Karpas-422 (cell line): ENCODE measurements around the gene SMNDC1. TPM values are rescaled to one million over a fixed set of nuclear protein-coding genes. Genes with fewer than 3 reads are reported as not detected.

ENCODE experiments used
- DNase-seq: peaks from one replicate; pipeline ENCODE4 v3.0.0-alpha.2; 2015
- H2AFZ ChIP-seq: fragments of 200-600 bp; sonication (generic); 2 replicates; pipeline ENCODE4 v1.6.1; 2014; ENCODE audit warnings: antibody characterized with exemption, low read length, mixed read lengths
- H3K27ac ChIP-seq: fragments of 200-600 bp; sonication (generic); 2 replicates; pipeline ENCODE4 v1.5.1; 2014; ENCODE audit warnings: mild to moderate bottlenecking, low read length, moderate library complexity
- H3K27me3 ChIP-seq: fragments of 200-600 bp; sonication (generic); 2 replicates; pipeline ENCODE4 v1.6.1; 2014; ENCODE audit warnings: low read length, mixed read lengths
- H3K36me3 ChIP-seq: fragments of 200-600 bp; sonication (generic); 2 replicates; pipeline ENCODE4 v1.6.1; 2014; ENCODE audit warnings: low read length, mixed read lengths; ENCODE audit not compliant: insufficient read depth
- H3K4me1 ChIP-seq: fragments of 200-600 bp; sonication (generic); 2 replicates; pipeline ENCODE4 v1.6.1; 2014; ENCODE audit warnings: mild to moderate bottlenecking, low read length, mixed read lengths
- H3K4me2 ChIP-seq: fragments of 200-600 bp; sonication (generic); 2 replicates; pipeline ENCODE4 v1.6.1; 2014; ENCODE audit warnings: low read length, low read depth, mild to moderate bottlenecking; ENCODE audit not compliant: poor library complexity, severe bottlenecking
- H3K4me3 ChIP-seq: fragments of 200-600 bp; sonication (generic); 2 replicates; pipeline ENCODE4 v1.5.1; 2014; ENCODE audit warnings: mild to moderate bottlenecking, antibody characterized with exemption, low read length, mixed read lengths
- H3K79me2 ChIP-seq: fragments of 200-600 bp; sonication (generic); 2 replicates; pipeline ENCODE4 v1.6.1; 2014; ENCODE audit warnings: mild to moderate bottlenecking, low read length, mixed read lengths
- H3K9ac ChIP-seq: fragments of 200-600 bp; sonication (generic); 2 replicates; pipeline ENCODE4 v1.6.0; 2014; ENCODE audit warnings: low read length
- H3K9me2 ChIP-seq: fragments of 200-600 bp; sonication (generic), shearing (Covaris generic); replicated peaks from 2 replicates; pipeline ENCODE4 v1.6.0; 2014; ENCODE audit warnings: mild to moderate bottlenecking, low read length, moderate library complexity; ENCODE audit not compliant: insufficient read depth
- H3K9me3 ChIP-seq: fragments of 300-700, 200-600 bp; sonication (generic); 2 replicates; pipeline ENCODE4 v1.6.1; 2014; ENCODE audit warnings: low read length, mixed read lengths
- H4K20me1 ChIP-seq: fragments of 200-600 bp; sonication (generic); 2 replicates; pipeline ENCODE4 v1.6.1; 2014; ENCODE audit warnings: mild to moderate bottlenecking, antibody characterized with exemption, low read length, low read depth; ENCODE audit not compliant: insufficient read depth
- total RNA-seq: library from RNA; depleted of rRNA; stranded (reverse); fragments of >200 nt; shearing (Covaris generic); gene quantifications from 2 replicates; pipeline ENCODE4 v1.2.3, GENCODE V29; 2014; ENCODE audit warnings: low replicate concordance

SMNDC1 gene
- total RNA-seq, 1 experiment from 2014 or later = 26.1 TPM

DNA sequence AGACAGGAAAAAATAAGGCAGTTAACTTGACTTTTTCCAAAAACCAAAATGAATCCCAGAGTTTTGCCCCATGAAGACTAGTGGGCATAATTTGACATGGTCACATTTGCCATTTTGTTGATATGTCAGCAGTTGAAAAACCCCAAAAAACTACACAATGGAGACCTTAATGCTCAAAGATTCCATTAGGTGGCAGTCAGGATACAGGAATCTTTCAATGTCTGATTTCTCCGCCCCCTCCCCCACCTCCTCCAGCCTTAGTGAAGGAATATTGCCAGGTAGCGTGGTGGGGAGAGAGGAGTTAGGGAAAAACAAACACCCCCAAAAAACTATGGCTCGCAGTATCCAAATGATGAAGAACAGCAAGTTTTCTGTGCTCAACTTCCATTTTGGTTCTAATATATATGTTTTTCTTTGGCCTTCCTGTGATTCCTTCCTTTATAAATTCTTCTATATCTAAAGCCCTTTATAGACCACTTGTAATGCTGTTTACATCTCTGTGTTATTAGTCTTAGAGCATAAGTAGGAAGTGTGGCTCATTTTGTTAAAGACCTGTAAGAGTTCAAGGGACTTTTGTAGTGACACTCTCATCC, 6.7 kb upstream of the SMNDC1 start:
- H3K79me2 ChIP-seq = no peaks in the 10 kb centered on the region
- no peak overlapping the region for H3K4me2 ChIP-seq
- H3K9me3 ChIP-seq = no peaks in the 10 kb centered on the region
- H4K20me1 ChIP-seq = no peaks in the 10 kb centered on the region
- no peak overlapping the region for H3K27ac ChIP-seq
- peaks cover 22% of the 10 kb centered on the region for H3K4me1 ChIP-seq
- no peaks in the 10 kb centered on the region for H3K27me3 ChIP-seq
- no peaks in the 10 kb centered on the region for H3K9me2 ChIP-seq
- H3K9ac ChIP-seq = no peak overlapping the region
- no peak overlapping the region for H2AFZ ChIP-seq
- H3K36me3 ChIP-seq = no peaks in the 10 kb centered on the region
- DNase-seq = peak; percentile 83
- no peak overlapping the region for H3K4me3 ChIP-seq

DNA sequence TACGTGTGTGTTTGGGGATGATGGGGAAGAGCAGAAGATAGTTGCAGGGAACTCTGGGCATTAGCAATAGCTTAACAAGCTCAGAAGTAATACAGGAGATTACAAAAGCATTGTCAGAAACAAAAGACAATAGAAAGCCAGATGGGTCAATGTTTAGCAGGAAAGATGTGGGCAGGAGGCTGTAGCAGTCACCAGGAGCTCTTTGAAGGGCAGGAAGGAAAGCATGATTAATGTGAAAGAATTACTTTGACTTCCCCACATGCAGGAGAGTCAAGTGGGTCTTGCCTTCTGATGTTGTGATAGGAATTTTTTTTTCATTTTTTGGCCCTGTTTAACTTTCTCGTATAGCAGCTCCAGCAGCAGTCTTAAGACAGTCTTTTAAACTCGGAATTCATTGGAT, 6.0 kb upstream of the SMNDC1 start:
- H3K9ac ChIP-seq = no peak overlapping the region
- peaks cover 28% of the 10 kb centered on the region for H3K4me1 ChIP-seq
- H3K4me3 ChIP-seq = no peak overlapping the region
- no peaks in the 10 kb centered on the region for H3K9me2 ChIP-seq
- H4K20me1 ChIP-seq = no peaks in the 10 kb centered on the region
- no peaks in the 10 kb centered on the region for H3K27me3 ChIP-seq
- no peak for DNase-seq
- no peaks in the 10 kb centered on the region for H3K9me3 ChIP-seq
- no peak overlapping the region for H3K27ac ChIP-seq
- no peaks in the 10 kb centered on the region for H3K36me3 ChIP-seq
- no peak overlapping the region for H2AFZ ChIP-seq
- H3K79me2 ChIP-seq = no peaks in the 10 kb centered on the region
- H3K4me2 ChIP-seq = no peak overlapping the region

DNA sequence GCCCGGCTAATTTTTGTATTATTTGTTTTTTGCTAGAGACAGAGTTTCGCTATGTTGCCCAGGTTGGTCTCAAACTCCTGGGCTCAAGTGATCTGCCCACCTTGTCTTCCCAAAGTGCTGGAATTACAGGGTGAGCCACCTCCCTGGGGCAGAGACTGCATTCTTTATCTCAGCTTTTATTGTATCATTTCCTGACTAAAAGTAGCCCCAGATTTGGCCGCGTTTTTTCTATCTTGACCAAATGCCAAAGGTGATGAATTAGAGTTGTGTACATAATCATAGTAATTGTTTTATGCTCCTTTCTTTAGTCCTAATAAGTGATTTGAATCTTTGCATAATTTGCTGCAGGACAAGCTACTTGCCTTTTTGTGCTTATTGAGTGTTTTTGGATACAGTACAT, 3.1 kb upstream of the SMNDC1 start:
- H3K9me2 ChIP-seq = no peaks in the 10 kb centered on the region

DNA sequence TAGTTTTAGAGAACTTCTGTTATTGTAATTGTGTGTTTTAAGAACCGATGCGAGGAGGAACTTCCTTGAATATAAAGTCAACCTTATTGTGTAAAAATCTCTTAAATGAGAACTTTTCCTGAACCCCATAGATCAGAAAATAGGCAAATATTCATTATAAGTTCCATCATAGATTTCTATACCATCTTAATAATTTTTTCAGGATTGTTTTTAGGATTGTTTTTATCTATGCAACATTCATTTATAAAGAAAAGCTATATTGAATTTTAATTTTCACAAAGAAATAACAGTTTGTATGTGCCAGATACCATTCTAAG, 1.7 kb upstream of the SMNDC1 start:
- H3K4me3 ChIP-seq = peak overlapping the region; percentile 39; the same call in 1 of the 2 replicates
- no peak for DNase-seq
- H3K27me3 ChIP-seq = no peaks in the 10 kb centered on the region
- H3K9me3 ChIP-seq = no peaks in the 10 kb centered on the region
- H3K36me3 ChIP-seq = peaks cover 19% of the 10 kb centered on the region
- H3K9ac ChIP-seq = peak overlapping the region; percentile 46; the same call in 1 of the 2 replicates
- H3K4me2 ChIP-seq = peak overlapping the region; percentile 93
- H4K20me1 ChIP-seq = peaks cover 13% of the 10 kb centered on the region; the same call in 1 of the 2 replicates
- peak overlapping the region; percentile 65; the same call in 1 of the 2 replicates for H2AFZ ChIP-seq
- peaks cover 43% of the 10 kb centered on the region for H3K4me1 ChIP-seq
- H3K79me2 ChIP-seq = peaks cover 33% of the 10 kb centered on the region
- no peaks in the 10 kb centered on the region for H3K9me2 ChIP-seq
- no peak overlapping the region for H3K27ac ChIP-seq

More for the DNA sequence above, 3.1 kb upstream of the SMNDC1 start:
- Histone ChIP-seq H2AFZ (no peak overlapping the region), H3K9me3 (no peaks in the 10 kb centered on the region), H3K27ac (no peak overlapping the region), H3K79me2 (peaks cover 19% of the 10 kb centered on the region), H3K36me3 (peaks cover 5% of the 10 kb centered on the region), H3K4me1 (peaks cover 36% of the 10 kb centered on the region), H4K20me1 (peaks cover 13% of the 10 kb centered on the region; the same call in 1 of the 2 replicates), H3K4me2 (no peak overlapping the region), H3K27me3 (no peaks in the 10 kb centered on the region), H3K4me3 (no peak overlapping the region), H3K9ac (no peak overlapping the region)
- DNase-seq = no peak

DNA sequence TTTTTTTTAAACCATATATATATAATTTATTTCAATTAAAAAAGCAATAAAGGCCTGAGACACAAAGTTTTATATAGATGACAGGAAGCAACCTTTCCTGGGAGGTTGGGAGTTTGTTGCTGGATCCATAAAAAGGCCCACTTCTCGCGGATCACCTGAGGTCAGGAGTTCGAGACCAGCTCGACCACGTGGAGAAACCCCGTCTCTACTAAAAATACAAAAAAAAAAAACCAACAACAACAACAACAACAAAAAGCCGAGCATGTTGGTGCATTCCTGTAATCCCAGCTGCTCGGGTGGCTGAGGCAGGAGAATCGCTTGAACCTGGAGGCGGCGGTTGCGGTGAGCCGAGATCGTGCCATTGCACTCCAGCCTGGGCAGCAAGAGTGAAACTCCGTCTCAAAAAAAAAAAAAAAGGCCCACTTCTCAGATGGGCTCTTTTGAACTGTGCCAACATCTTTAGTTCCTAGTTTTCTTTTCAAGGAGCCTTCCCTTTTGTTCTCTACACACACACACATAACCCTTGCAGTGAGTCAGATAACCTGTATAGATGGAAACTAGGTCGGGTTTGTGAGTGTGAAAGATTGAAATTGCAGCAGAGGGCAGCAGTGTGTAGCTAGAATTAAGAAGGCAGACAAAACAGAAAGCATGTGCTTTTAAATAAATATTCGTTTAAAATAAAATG, 1.2 kb upstream of the SMNDC1 start:
- peak overlapping the region; percentile 65; the same call in 1 of the 2 replicates for H2AFZ ChIP-seq
- peaks cover 43% of the 10 kb centered on the region for H3K4me1 ChIP-seq
- peak overlapping the region; percentile 75 for H3K27ac ChIP-seq
- peak overlapping the region; percentile 93 for H3K9ac ChIP-seq
- H3K79me2 ChIP-seq = peaks cover 38% of the 10 kb centered on the region
- H4K20me1 ChIP-seq = peaks cover 16% of the 10 kb centered on the region; the same call in 1 of the 2 replicates
- H3K9me3 ChIP-seq = no peaks in the 10 kb centered on the region
- peak; percentile 89 for DNase-seq
- H3K9me2 ChIP-seq = no peaks in the 10 kb centered on the region
- peaks cover 24% of the 10 kb centered on the region for H3K36me3 ChIP-seq
- peak overlapping the region; percentile 93 for H3K4me2 ChIP-seq
- no peaks in the 10 kb centered on the region for H3K27me3 ChIP-seq
- peak overlapping the region; percentile 86 for H3K4me3 ChIP-seq

DNA sequence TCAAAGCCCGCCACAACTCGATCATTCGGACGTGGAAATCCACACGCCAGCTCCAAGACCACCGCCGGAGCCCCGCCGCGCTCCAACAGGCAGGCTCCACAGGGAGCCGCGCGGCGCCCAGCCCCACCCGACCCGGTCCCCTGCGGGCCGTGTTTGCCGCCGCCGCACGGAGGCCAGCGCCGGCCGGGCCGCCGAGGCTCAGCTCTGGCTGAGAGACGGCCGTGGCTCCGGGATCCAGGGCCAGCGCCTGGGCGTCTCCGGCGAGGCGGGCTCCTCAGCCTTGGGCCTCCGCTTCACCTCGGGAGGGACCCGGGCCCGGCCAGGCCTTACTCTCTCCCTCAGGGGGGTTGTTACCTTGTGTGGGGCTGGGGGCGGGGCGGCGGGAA, 333 bp downstream of the SMNDC1 start:
- Histone ChIP-seq H3K4me3 (peak overlapping the region; percentile 86), H3K9me2 (no peaks in the 10 kb centered on the region), H3K27ac (peak overlapping the region; percentile 68), H3K9ac (peak overlapping the region; percentile 93), H2AFZ (no peak overlapping the region), H3K4me1 (peaks cover 39% of the 10 kb centered on the region), H3K36me3 (peaks cover 38% of the 10 kb centered on the region), H3K79me2 (peaks cover 53% of the 10 kb centered on the region), H3K9me3 (no peaks in the 10 kb centered on the region), H3K4me2 (peak overlapping the region; percentile 93), H4K20me1 (peaks cover 25% of the 10 kb centered on the region; the same call in 1 of the 2 replicates), H3K27me3 (no peaks in the 10 kb centered on the region)
- DNase-seq = peak; percentile 66

DNA sequence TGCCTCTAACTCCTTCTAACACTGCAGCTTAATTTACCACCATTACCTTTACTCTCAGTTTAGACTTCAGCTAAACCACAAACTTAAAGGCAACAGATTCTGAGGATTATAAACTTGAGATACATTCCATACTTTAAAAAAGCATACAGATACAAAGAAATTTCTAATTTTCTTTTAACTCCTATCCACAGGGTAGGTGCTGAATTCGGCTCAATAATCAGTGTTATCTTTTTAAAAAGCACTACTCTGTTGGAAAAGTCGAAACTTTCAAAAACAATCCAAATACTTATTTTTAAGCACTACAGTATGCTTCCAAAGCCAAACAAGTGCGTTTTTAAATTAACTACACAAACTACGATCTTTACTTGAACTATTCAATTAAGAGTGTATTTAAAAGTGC, 1.0 kb downstream of the SMNDC1 start:
- Histone ChIP-seq H3K9ac (peak overlapping the region; percentile 93), H3K4me1 (peaks cover 35% of the 10 kb centered on the region), H3K27me3 (no peaks in the 10 kb centered on the region), H3K27ac (peak overlapping the region; percentile 68; the same call in 1 of the 2 replicates), H3K9me3 (no peaks in the 10 kb centered on the region), H3K36me3 (peaks cover 45% of the 10 kb centered on the region), H3K79me2 (peaks cover 59% of the 10 kb centered on the region), H3K4me3 (peak overlapping the region; percentile 86), H3K9me2 (no peaks in the 10 kb centered on the region), H4K20me1 (peaks cover 29% of the 10 kb centered on the region; the same call in 1 of the 2 replicates), H2AFZ (no peak overlapping the region), H3K4me2 (peak overlapping the region; percentile 93)
- DNase-seq = no peak

DNA sequence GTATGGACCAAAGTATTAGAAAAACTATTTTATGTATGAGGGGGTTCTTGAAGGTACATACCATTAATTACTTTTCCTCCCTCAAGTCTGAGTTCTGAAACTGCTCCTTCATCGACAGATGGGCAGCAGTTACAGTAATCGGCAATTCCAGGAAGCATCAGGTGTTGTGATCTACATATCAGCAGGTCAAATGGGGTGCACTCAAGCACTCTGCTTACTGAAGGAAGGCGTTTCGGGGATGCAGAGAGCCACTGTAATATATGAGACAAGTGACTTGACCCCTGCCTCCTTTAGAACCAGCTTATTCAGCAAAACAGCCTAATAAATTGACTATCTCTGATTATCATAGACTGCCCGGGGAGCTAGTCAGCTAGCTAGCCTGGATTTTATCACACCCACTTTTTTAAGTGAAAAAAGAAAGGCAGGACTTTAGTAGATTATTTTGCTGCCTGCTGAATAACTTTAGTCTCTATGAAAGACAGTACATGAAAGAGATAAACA, 4.2 kb downstream of the SMNDC1 start:
- H3K4me3 ChIP-seq = no peak overlapping the region
- H3K27me3 ChIP-seq = no peaks in the 10 kb centered on the region
- no peak overlapping the region for H3K4me2 ChIP-seq

More for the DNA sequence above, 4.2 kb downstream of the SMNDC1 start:
- no peaks in the 10 kb centered on the region for H3K9me3 ChIP-seq
- peaks cover 29% of the 10 kb centered on the region; the same call in 1 of the 2 replicates for H4K20me1 ChIP-seq
- peaks cover 65% of the 10 kb centered on the region for H3K36me3 ChIP-seq
- H3K9ac ChIP-seq = no peak overlapping the region
- no peak for DNase-seq
- H3K79me2 ChIP-seq = peaks cover 65% of the 10 kb centered on the region
- peaks cover 24% of the 10 kb centered on the region for H3K4me1 ChIP-seq
- no peaks in the 10 kb centered on the region for H3K9me2 ChIP-seq
- no peak overlapping the region for H3K27ac ChIP-seq
- H2AFZ ChIP-seq = no peak overlapping the region
